Renal cortical epithelial cell (primary cell): ENCODE measurements around the gene SFXN1. TPM values are rescaled to one million over a fixed set of nuclear protein-coding genes. Genes with fewer than 3 reads are reported as not detected.

ENCODE experiments used
- DNase-seq: peaks from one replicate; pipeline ENCODE4 v3.0.0-alpha.2; 2011; ENCODE audit warnings: low read depth
- total RNA-seq: library from RNA; depleted of rRNA; stranded (reverse); fragments of >200 nt; gene quantifications from 2 replicates; pipeline ENCODE4 v1.2.3, GENCODE V29; 2014

SFXN1 gene
- total RNA-seq, 1 donor from 2014 or later: 123 TPM

DNA sequence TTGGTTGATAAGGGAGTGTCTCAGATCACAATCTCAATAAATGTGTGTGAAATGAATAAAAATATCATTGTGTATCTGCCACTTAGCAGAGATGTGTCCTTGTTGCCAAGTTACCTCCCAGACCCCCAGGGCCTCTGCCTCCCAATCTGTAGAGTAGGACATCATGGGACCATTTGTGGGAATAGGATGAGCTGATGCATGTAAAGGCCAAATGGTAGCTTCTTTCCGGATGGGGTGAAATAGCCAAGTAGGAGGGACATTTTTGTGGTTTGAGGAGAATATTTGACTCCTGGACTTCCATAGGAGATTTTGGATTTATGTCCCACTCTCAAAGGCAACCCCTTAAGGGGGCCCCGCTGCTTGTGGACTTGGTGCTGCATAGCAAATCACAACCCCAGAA, 96.9 kb downstream of the SFXN1 start:
- no peak for DNase-seq

DNA sequence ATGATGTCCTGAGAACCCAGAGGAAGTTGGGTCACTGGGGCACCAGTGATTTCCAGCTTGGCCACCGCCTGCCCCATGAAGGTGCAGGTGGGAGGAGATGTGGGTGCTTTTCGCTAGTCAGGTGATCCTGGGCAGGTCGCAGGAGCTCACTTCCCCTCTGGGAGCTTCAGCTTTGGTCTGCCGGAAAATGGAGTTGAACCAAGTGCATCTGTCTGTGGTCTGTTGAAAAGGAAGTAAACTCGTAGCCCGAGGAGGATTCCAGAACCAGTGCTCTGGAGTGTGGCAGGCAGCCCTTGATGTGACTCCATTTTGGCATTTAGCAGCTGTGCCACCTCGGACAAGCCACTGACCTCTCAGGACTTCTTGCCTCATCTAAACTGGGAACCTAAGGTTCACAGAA, 97.7 kb downstream of the SFXN1 start:
- no peak for DNase-seq

GRCh38 chr5:175576591-175576990, 98.2 kb downstream of the SFXN1 start:
- no peak for DNase-seq

Other genes with a start within 250 kb of the SFXN1 start
- not detected in 2 replicates for gene DRD1, start 34.4 kb upstream of the SFXN1 start, total RNA-seq
- gene HRH2, start 179.5 kb downstream of the SFXN1 start, total RNA-seq: 0.10 TPM in 1 of 2 replicates, not detected in the other